ENCODE measurements around the gene RASSF10. TPM values are rescaled to one million over a fixed set of nuclear protein-coding genes. Genes with fewer than 3 reads are reported as not detected.

The RASSF10 gene
- total RNA-seq, 1 experiment from 2014 or later = 2.4 TPM

- Mint-ChIP-seq H3K27me3 (ENCODE audit: low read depth) (peaks cover 4% of the 10 kb centered on the region; the same call in 1 of the 2 replicates), H3K4me3 (no peak overlapping the region), H3K27ac (no peak overlapping the region), H3K4me1 (peaks cover 6% of the 10 kb centered on the region in 2 experiments), H3K9me3 (peaks cover 4 to 10% of the 10 kb centered on the region in 2 experiments; a peak in 4 of 5 replicates), H3K36me3 (ENCODE audit: insufficient read depth in 1 of 3, low read depth in 3 of 3) (0 out of 7 replicates have a peak, but pooled peaks cover 0 to 6% (median 0%) of the 10 kb centered on the region in 3 experiments)
- H4K8ac ChIP-seq (replicated peaks; ENCODE audit: insufficient read length, low read depth, low read length) = no peak overlapping the region
- TF ChIP-seq CTCF (conservative IDR thresholded peaks at IDR 0.05) = no peak
- no peak overlapping the region for H3T11ph ChIP-seq (ENCODE audit: low read length)
- H2BK12ac ChIP-seq (ENCODE audit: insufficient read length, low read depth, low read length) = no peak overlapping the region
- H3K27me3 ChIP-seq (ENCODE audit: insufficient read depth, low read length) = no peaks in the 10 kb centered on the region
- no peak overlapping the region for H2AFZ ChIP-seq (ENCODE audit: low read length)
- H3K4ac ChIP-seq (ENCODE audit: low read depth, low read length) = no peak overlapping the region
- H2BK120ac ChIP-seq (ENCODE audit: low read depth, low read length, poor library complexity, severe bottlenecking) = no peak overlapping the region
- H3K23me2 ChIP-seq (ENCODE audit: insufficient read length, low read depth, low read length, poor library complexity, severe bottlenecking) = no peaks in the 10 kb centered on the region
- no peak overlapping the region for H2BK20ac ChIP-seq (ENCODE audit: low read depth, low read length, poor library complexity, severe bottlenecking)
- H2BK15ac ChIP-seq (ENCODE audit: low read depth, low read length) = no peak overlapping the region
- H3K14ac ChIP-seq (ENCODE audit: insufficient read depth, low read length) = no peak overlapping the region
- no peaks in the 10 kb centered on the region for H3K4me1 ChIP-seq (ENCODE audit: insufficient read depth, low read length)
- no peak overlapping the region for H3K4me2 ChIP-seq (ENCODE audit: insufficient read depth, insufficient read length, low read length)
- no peak overlapping the region for H3K23ac ChIP-seq (ENCODE audit: insufficient read length, low read depth, low read length)
- no peak overlapping the region for H2BK5ac ChIP-seq (ENCODE audit: insufficient read length, low read length)
- H3K18ac ChIP-seq (ENCODE audit: insufficient read length, low read depth, low read length) = no peak overlapping the region
- H4K5ac ChIP-seq (ENCODE audit: insufficient read length, low read depth, low read length) = no peak overlapping the region
- H3K79me1 ChIP-seq (ENCODE audit: insufficient read depth, low read depth, low read length, poor library complexity, severe bottlenecking) = no peaks in the 10 kb centered on the region
- no peaks in the 10 kb centered on the region for H3K9me3 ChIP-seq (ENCODE audit: control insufficient read depth, low read depth, low read length)
- H3K9ac ChIP-seq (ENCODE audit: extremely low read depth, insufficient read length, low read length) = no peak overlapping the region
- H4K91ac ChIP-seq (ENCODE audit: insufficient read length, low read depth, low read length) = no peak overlapping the region
- H3K27ac ChIP-seq (ENCODE audit: insufficient read length, low read depth, low read length) = no peak overlapping the region
- WGBS (ENCODE audit: extremely low coverage, insufficient read length, low lambda C conversion rate) = no CpG with 5 or more reads among the region's 5 CpGs
- no peak for DNase-seq
- no peaks in the 10 kb centered on the region for H4K20me1 ChIP-seq (ENCODE audit: control insufficient read depth, insufficient read depth, insufficient read length)
- no peak overlapping the region for H2AK5ac ChIP-seq (ENCODE audit: insufficient read length, low read length)
- no peak overlapping the region for H3K56ac ChIP-seq (ENCODE audit: insufficient read length, low read depth, low read length)
- no peaks in the 10 kb centered on the region for H3K79me2 ChIP-seq (ENCODE audit: insufficient read depth, low read length)
Measured at GRCh38 chr11:12998336-12998735, 10.8 kb upstream of the RASSF10 start.

All from H9 (cell line).